Vagina (tissue), 2 donors: Measurements from ENCODE around the gene MTIF2.
"Not testable (repeated sequence)": the region's sequence is repeated elsewhere in the genome, so short reads cannot be mapped to it uniquely, and the experiment has no call there.

Source experiments
- CTCF ChIP-seq, 3 experiments: fragments of 450-650 bp in 2 of 3; fragments of 200-600 bp in 1 of 3; sonication (generic) in 1 of 3; IDR thresholded peaks; one replicate each; pipeline ENCODE4 v1.5.1; 2017 to 2019; ENCODE audit warnings: antibody characterized with exemption in 3 of 3, mild to moderate bottlenecking in 2 of 3, moderate library complexity in 2 of 3
- POLR2A ChIP-seq, 2 donors: fragments of 450-650 bp; IDR thresholded peaks; one replicate each; pipeline ENCODE4 v1.6.1; 2017; ENCODE audit warnings: antibody characterized with exemption in 2 of 2, mild to moderate bottlenecking in 2 of 2, moderate library complexity in 2 of 2
- POLR2AphosphoS5 ChIP-seq, 2 donors: sonication (generic); formaldehyde crosslinking; IDR thresholded peaks; one replicate each; pipeline ENCODE4 v1.9.0; 2017; ENCODE audit warnings: antibody characterized with exemption in 2 of 2, mild to moderate bottlenecking in 2 of 2, low read depth in 1 of 2; ENCODE audit not compliant: insufficient read depth in 1 of 2

- not testable (repeated sequence) for TF ChIP-seq POLR2AphosphoS5 (IDR thresholded peaks at IDR 0.05; ENCODE audit: insufficient read depth in 1 of 2, low read depth in 1 of 2); CTCF (IDR thresholded peaks at IDR 0.05); POLR2A (IDR thresholded peaks at IDR 0.05)
Observed at GRCh38 chr2:55227437-55228225, 41.4 kb downstream of the MTIF2 start.
